Tibial nerve (tissue), 3 donors: ENCODE results near the gene ESPL1.

Experiments
- CTCF ChIP-seq, 5 experiments: fragments of 200-600 bp in 3 of 5; fragments of 450-650 bp in 2 of 5; sonication (generic) in 3 of 5; IDR thresholded peaks; one replicate each; pipeline ENCODE4 v1.5.1; 2016 to 2019; ENCODE audit warnings: antibody characterized with exemption in 5 of 5, mild to moderate bottlenecking in 3 of 5, moderate library complexity in 2 of 5
- POLR2A ChIP-seq, 2 donors: fragments of 450-650 bp; IDR thresholded peaks; one replicate each; pipeline ENCODE4 v1.6.1; 2017; ENCODE audit warnings: antibody characterized with exemption in 2 of 2, mild to moderate bottlenecking in 2 of 2, moderate library complexity in 2 of 2

- no peak for TF ChIP-seq CTCF (IDR thresholded peaks at IDR 0.05)
- no peak for TF ChIP-seq POLR2A (IDR thresholded peaks at IDR 0.05)
Observed at GRCh38 chr12:53295891-53296219, 27.8 kb downstream of the ESPL1 start.
